HepG2 (cell line): ENCODE data around the gene OR4A15. TPM values are rescaled to one million over a fixed set of nuclear protein-coding genes. Genes with fewer than 3 reads are reported as not detected.

ENCODE experiments used
- ATAC-seq: fragments of 200-7000 bp; cut with Tn5 transposase; 3 replicates; pipeline ENCODE4 v1.9.1; 2020; ENCODE audit warnings: mild to moderate bottlenecking, moderate library complexity
- Bru-seq: library from RNA; stranded (reverse); fragments of 400-500 nt; gene quantifications from one replicate; lab custom pipeline; 2021; lab: Mats Ljungman, UMichigan
- BruChase-seq, 2 experiments: library from RNA; stranded (reverse); fragments of 400-500 nt; gene quantifications; one replicate each; lab custom pipeline; 2021; lab: Mats Ljungman, UMichigan
- BruUV-seq: library from RNA; stranded (reverse); fragments of 400-500 nt; replicated peaks from 2 replicates; lab custom pipeline; 2021; lab: Mats Ljungman, UMichigan
- CTCF ChIA-PET: fragments of 300-600 bp; formaldehyde crosslinking; extraction: SDS; loops from one replicate; lab custom pipeline; 2021; ENCODE audit warnings: low total read pairs, inconsistent platforms, low intra/inter-chr PET ratio; lab: Yijun Ruan, JAX
- POLR2A ChIA-PET: fragments of 350-600 bp; sonication (Branson Sonifier 250); formaldehyde crosslinking; loops from one replicate; lab custom pipeline; 2020; ENCODE audit warnings: antibody characterized with exemption, inconsistent platforms; lab: Yijun Ruan, JAX
- DNase-seq: peaks from one replicate; pipeline ENCODE4 v3.0.0-alpha.2; 2015; ENCODE audit warnings: low spot score
- FAIRE-seq: peaks from 3 replicates; lab custom pipeline; 2011; peaks lifted over from hg19 to GRCh38; lab: Jason Lieb, UNC
- H2AFZ ChIP-seq: one replicate; pipeline ENCODE4 v1.6.1; 2011; ENCODE audit warnings: low read length, inconsistent platforms
- H3K27ac ChIP-seq: fragments of 300-600 bp; 3 replicates; pipeline ENCODE4 v1.8.0; 2011; ENCODE audit warnings: mixed run types, mild to moderate bottlenecking, mixed read lengths, low read length, inconsistent platforms; ENCODE audit not compliant: insufficient read depth; ENCODE audit errors: extremely low read length
- H3K27me3 ChIP-seq, 2 experiments: fragments of 200-600 bp in 1 of 2; 2 replicates in 1 of 2; 3 replicates in 1 of 2; pipeline versions ENCODE4 v1.6.0 to v1.8.0; 2011; ENCODE audit warnings: low read length in 2 of 2, mild to moderate bottlenecking in 2 of 2, moderate library complexity in 2 of 2, inconsistent platforms in 1 of 2; ENCODE audit not compliant: insufficient read depth in 2 of 2, control insufficient read depth in 1 of 2
- H3K36me3 ChIP-seq, 2 experiments: fragments of 200-600 bp in 1 of 2; replicated peaks in 1 of 2; 2 replicates in 1 of 2; 3 replicates in 1 of 2; pipeline versions ENCODE4 v1.5.1 to v1.8.0; 2011; ENCODE audit warnings: low read length in 2 of 2, inconsistent platforms in 1 of 2; ENCODE audit not compliant: insufficient read depth in 2 of 2, control insufficient read depth in 1 of 2
- H3K4me1 ChIP-seq: 2 replicates; pipeline ENCODE4 v1.5.1; 2012; ENCODE audit warnings: low read length, inconsistent platforms; ENCODE audit not compliant: insufficient read depth
- H3K4me2 ChIP-seq: 2 replicates; pipeline ENCODE4 v1.6.0; 2011; ENCODE audit warnings: low read depth, low read length, inconsistent platforms
- H3K4me3 ChIP-seq, 3 experiments: fragments of 200-600 bp in 1 of 3; sonication (generic), shearing (Covaris generic) in 1 of 3; replicated peaks in 1 of 3; 2 replicates each; pipeline ENCODE4 v1.5.1; 2011 to 2016; ENCODE audit warnings: low read length in 3 of 3, inconsistent platforms in 2 of 3, low read depth in 2 of 3, mild to moderate bottlenecking in 2 of 3, control low read depth in 1 of 3, mixed read lengths in 1 of 3; ENCODE audit not compliant: insufficient read depth in 1 of 3
- H3K79me2 ChIP-seq: one replicate; pipeline ENCODE4 v1.6.1; 2011; ENCODE audit warnings: low read length, inconsistent platforms; ENCODE audit not compliant: insufficient read depth
- H3K9ac ChIP-seq: 2 replicates; pipeline ENCODE4 v1.6.0; 2011; ENCODE audit warnings: mild to moderate bottlenecking, low read depth, low read length, inconsistent platforms; ENCODE audit not compliant: insufficient read depth
- H3K9me3 ChIP-seq: 2 replicates; pipeline ENCODE4 v1.5.1; 2012; ENCODE audit warnings: mild to moderate bottlenecking, low read length
- H4K20me1 ChIP-seq: 2 replicates; pipeline ENCODE4 v1.6.0; 2011; ENCODE audit warnings: inconsistent platforms, mild to moderate bottlenecking, low read length, moderate library complexity; ENCODE audit not compliant: insufficient read depth
- ATM ChIP-seq: fragments of 450-650 bp; IDR thresholded peaks from 2 replicates; pipeline ENCODE4 v1.7.1; 2017; ENCODE audit warnings: mild to moderate bottlenecking, borderline replicate concordance
- BRD4 ChIP-seq: sonication (generic); formaldehyde crosslinking; IDR thresholded peaks from 2 replicates; pipeline ENCODE4 v1.4.0; 2020; ENCODE audit warnings: missing genetic modification reagents
- DNMT3B ChIP-seq: conservative IDR thresholded peaks from 2 replicates; pipeline ENCODE4 v1.6.1; 2016; ENCODE audit warnings: missing biosample characterization, control low read depth
- EZH2 ChIP-seq: conservative IDR thresholded peaks from 2 replicates; pipeline ENCODE4 v1.6.1; 2012; ENCODE audit warnings: mild to moderate bottlenecking, low read depth, low read length, moderate library complexity
- GLI4 ChIP-seq: sonication (generic); formaldehyde crosslinking; IDR thresholded peaks from 2 replicates; pipeline ENCODE4 v1.5.1; 2020; ENCODE audit warnings: missing genetic modification reagents, mild to moderate bottlenecking, moderate library complexity, borderline replicate concordance
- HMG20A ChIP-seq: IDR thresholded peaks from 2 replicates; pipeline ENCODE4 v1.6.1; 2016; ENCODE audit warnings: borderline replicate concordance
- NFATC3 ChIP-seq: sonication (generic); formaldehyde crosslinking; IDR thresholded peaks from 2 replicates; pipeline ENCODE4 v1.5.1; 2020; ENCODE audit warnings: mild to moderate bottlenecking, missing genetic modification reagents
- PCBP1 ChIP-seq: fragments of 200-400 bp; formaldehyde crosslinking; IDR thresholded peaks from 2 replicates; pipeline ENCODE4 v1.6.1; 2017; ENCODE audit warnings: mild to moderate bottlenecking, low read depth, low read length, borderline replicate concordance
- POLR2AphosphoS2 ChIP-seq: IDR thresholded peaks from 2 replicates; pipeline ENCODE4 v1.6.1; 2011; ENCODE audit warnings: low read depth, low read length, improper control_type of control experiment
- RELA ChIP-seq: sonication (generic); formaldehyde crosslinking; IDR thresholded peaks from 2 replicates; pipeline ENCODE4 v1.4.0; 2020; ENCODE audit warnings: missing genetic modification reagents
- XBP1 ChIP-seq: sonication (generic); formaldehyde crosslinking; IDR thresholded peaks from 2 replicates; pipeline ENCODE4 v1.5.0; 2020; ENCODE audit warnings: missing genetic modification reagents
- ZNF205 ChIP-seq: IDR thresholded peaks from 2 replicates; pipeline ENCODE4 v1.6.1; 2018; ENCODE audit warnings: missing biosample characterization, missing genetic modification reagents
- ZNF33A ChIP-seq: sonication (generic); formaldehyde crosslinking; IDR thresholded peaks from 2 replicates; pipeline ENCODE4 v1.5.1; 2020; ENCODE audit warnings: missing genetic modification reagents, mild to moderate bottlenecking, moderate library complexity, borderline replicate concordance
- ZNF598 ChIP-seq: sonication (generic); formaldehyde crosslinking; IDR thresholded peaks from 2 replicates; pipeline ENCODE4 v1.5.1; 2020; ENCODE audit warnings: mild to moderate bottlenecking, missing genetic modification reagents, borderline replicate concordance
- ZNF7 ChIP-seq: IDR thresholded peaks from 2 replicates; pipeline ENCODE4 v1.6.1; 2016; ENCODE audit warnings: missing biosample characterization, missing genetic modification reagents
- ZNF749 ChIP-seq: sonication (generic); formaldehyde crosslinking; IDR thresholded peaks from 2 replicates; pipeline ENCODE4 v1.8.0; 2022; ENCODE audit warnings: mild to moderate bottlenecking, missing genetic modification reagents, moderate library complexity, borderline replicate concordance
- ZNF816 ChIP-seq: sonication (generic); formaldehyde crosslinking; IDR thresholded peaks from 2 replicates; pipeline ENCODE4 v1.8.0; 2022; ENCODE audit warnings: missing genetic modification reagents, mild to moderate bottlenecking, borderline replicate concordance
- WGBS: methylation state at CpG from one replicate; pipeline ENCODE4 v1.1.6; 2017; ENCODE audit warnings: low lambda C conversion rate; 5-methylcytosine and 5-hydroxymethylcytosine counted together
- in situ Hi-C: cut with HindIII; loops from 2 replicates; pipeline ENCODE4 v1.10.0; 2017; ENCODE audit warnings: low pct_unique_long_range_greater_than_20kb; ENCODE audit not compliant: extremely low pct_ligation_motif_present
- intact Hi-C: fragments of 100-400 bp; cut with micrococcal nuclease; formaldehyde crosslinking; loops from one replicate; pipeline ENCODE4 v1.10.0; 2022; ENCODE audit not compliant: unreplicated experiment
- long read RNA-seq, 2 experiments: library from RNA in 1 of 2; library from polyadenylated mRNA in 1 of 2; stranded (forward) in 1 of 2; unstranded in 1 of 2; transcript quantifications; one replicate each; pipeline ENCODE4 v2.0.0, GENCODE V29; 2019 to 2022
- polyA minus RNA-seq, 3 experiments: library from RNA; depleted of rRNA, polyadenylated mRNA; stranded (reverse); fragments of >200 nt; gene quantifications; 2 replicates each; pipeline ENCODE4 v1.2.3, GENCODE V29; 2011; ENCODE audit warnings: low replicate concordance in 1 of 3
- polyA plus RNA-seq, 8 experiments: library from polyadenylated mRNA; depleted of rRNA in 3 of 8; stranded (reverse) in 7 of 8; unstranded in 1 of 8; fragments of >200 nt; fragmentation: Illumina TruSeq in 4 of 8; extraction: Trizol in 4 of 8; gene quantifications; 2 replicates each; pipeline versions ENCODE4 v1.2.1 to v1.2.3, GENCODE V29; 2011 to 2016; ENCODE audit warnings: low read depth in 4 of 8, missing spikeins in 1 of 8, mixed read lengths in 1 of 8; ENCODE audit not compliant: insufficient read depth in 1 of 8
- total RNA-seq, 5 experiments: library from RNA; depleted of rRNA; stranded (reverse); fragments of >200 nt; fragmentation: Illumina TruSeq; extraction: Trizol; gene quantifications; 2 replicates each; pipeline ENCODE4 v1.2.3, GENCODE V29; 2016; ENCODE audit warnings: low read depth in 1 of 5
- TF ChIP-seq, protein P1 (sequence below): sonication (generic); formaldehyde crosslinking; IDR thresholded peaks from 2 replicates; pipeline ENCODE4 v1.5.0; 2020; ENCODE audit warnings: missing genetic modification reagents
- TF ChIP-seq, protein P2 (sequence below): fragments of 450-650 bp; IDR thresholded peaks from 2 replicates; pipeline ENCODE4 v1.6.1; 2017; ENCODE audit warnings: mild to moderate bottlenecking

Gene OR4A15
- total RNA-seq (2016; rRNA removed; fragmentation: Illumina TruSeq; extraction: Trizol) (not detected in 2 replicates), polyA plus RNA-seq (2011; rRNA removed) (not detected in 2 replicates), polyA minus RNA-seq (2011; rRNA and poly(A)+ RNA removed; ENCODE audit: low replicate concordance) (not detected in 2 replicates), Bru-seq, nascent RNA (not detected), BruChase-seq, experiment 1, labeled RNA remaining after a 6-hour chase (not detected), BruChase-seq, experiment 2, labeled RNA remaining after a 2-hour chase (not detected)
- total RNA-seq (2016; cell fraction: cytosol; rRNA removed; fragmentation: Illumina TruSeq; extraction: Trizol; ENCODE audit: low read depth): not detected in 2 replicates
- not detected in 2 replicates for total RNA-seq (2016; cell fraction: insoluble cytoplasmic fraction; rRNA removed; fragmentation: Illumina TruSeq; extraction: Trizol)
- total RNA-seq (2016; cell fraction: membrane; rRNA removed; fragmentation: Illumina TruSeq; extraction: Trizol): not detected in 2 replicates
- not detected in 2 replicates for total RNA-seq (2016; cell fraction: nucleus; rRNA removed; fragmentation: Illumina TruSeq; extraction: Trizol)
- polyA plus RNA-seq (2011; cell fraction: cytosol; rRNA removed): not detected in 2 replicates
- not detected in 2 replicates for polyA plus RNA-seq (2011; cell fraction: nucleus; rRNA removed)
- not detected in 2 replicates for polyA plus RNA-seq (2012)
- polyA plus RNA-seq (2016; cell fraction: cytosol; fragmentation: Illumina TruSeq; extraction: Trizol; ENCODE audit: low read depth): not detected in 2 replicates
- not detected in 2 replicates for polyA plus RNA-seq (2016; cell fraction: insoluble cytoplasmic fraction; fragmentation: Illumina TruSeq; extraction: Trizol; ENCODE audit: low read depth)
- not detected in 2 replicates for polyA plus RNA-seq (2016; cell fraction: membrane; fragmentation: Illumina TruSeq; extraction: Trizol; ENCODE audit: low read depth)
- not detected in 2 replicates for polyA plus RNA-seq (2016; cell fraction: nucleus; fragmentation: Illumina TruSeq; extraction: Trizol; ENCODE audit: insufficient read depth, low read depth)
- polyA minus RNA-seq (2011; cell fraction: cytosol; rRNA and poly(A)+ RNA removed): not detected in 2 replicates
- not detected in 2 replicates for polyA minus RNA-seq (2011; cell fraction: nucleus; rRNA and poly(A)+ RNA removed)
- long read RNA-seq, experiment 1: 0 reads
- long read RNA-seq, experiment 2: 0 reads

DNA sequence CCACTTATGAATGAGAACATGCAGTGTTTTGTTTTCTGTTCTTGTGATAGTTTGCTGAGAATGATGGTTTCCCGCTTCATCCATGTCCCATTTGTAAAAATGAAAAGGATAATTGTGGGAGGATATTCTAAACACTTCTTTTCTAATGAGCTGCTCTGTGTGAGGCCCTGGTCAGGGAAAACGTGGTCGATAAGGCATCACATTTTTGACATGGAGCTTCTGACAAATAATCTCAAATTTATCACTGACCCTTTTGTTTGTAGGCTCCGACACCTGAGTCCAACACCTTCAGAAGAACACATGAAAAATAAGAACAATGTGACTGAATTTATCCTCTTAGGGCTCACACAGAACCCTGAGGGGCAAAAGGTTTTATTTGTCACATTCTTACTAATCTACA, at the start of gene OR4A15:
Gene OR4A15 (plus strand): TSS at position 301 of the 400 bp plus-strand sequence. CDS start 0 bp downstream, at position 301.
- intact Hi-C loops: no loop called here
- Histone ChIP-seq H3K4me2 (no peak within 1 kb of the TSS), H3K4me1 (no peaks in the 10 kb centered on the region), H3K27me3 (no peaks in the 10 kb centered on the region), H3K9ac (no peak within 1 kb of the TSS), H3K79me2 (no peaks in the 10 kb centered on the region), H3K4me3 (no peak within 1 kb of the TSS), H3K27ac (no peak within 1 kb of the TSS), H3K36me3 (no peaks in the 10 kb centered on the region), H4K20me1 (no peaks in the 10 kb centered on the region), H2AFZ (no peak within 1 kb of the TSS), H3K9me3 (peaks cover 82% of the 10 kb centered on the region)
- no TSS peak for BruUV-seq
- WGBS: 1% methylated on average over 4 of the region's 4 CpGs
- CTCF ChIA-PET: no interaction called here
- ATAC-seq (no peak), DNase-seq (no peak), FAIRE-seq (no peak)
- POLR2A ChIA-PET: no interaction called here
- in situ Hi-C loops: no loop called here
- TF ChIP-seq ZNF598 (CRISPR knock-in tag): no peak
- TF ChIP-seq ZNF7 (CRISPR knock-in tag): no peak
- no peak for TF ChIP-seq PCBP1
- TF ChIP-seq, protein P1, sequence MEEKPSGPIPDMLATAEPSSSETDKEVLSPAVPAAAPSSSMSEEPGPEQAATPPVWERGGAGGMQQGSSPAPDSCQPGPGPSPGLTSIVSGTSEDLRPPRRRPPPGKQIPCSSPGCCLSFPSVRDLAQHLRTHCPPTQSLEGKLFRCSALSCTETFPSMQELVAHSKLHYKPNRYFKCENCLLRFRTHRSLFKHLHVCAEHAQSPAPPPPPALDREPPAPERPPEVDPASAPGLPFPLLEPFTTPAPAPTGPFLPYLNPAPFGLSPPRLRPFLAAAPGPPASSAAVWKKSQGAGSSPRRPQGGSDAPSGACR (CRISPR knock-in tag): no peak
- no peak for TF ChIP-seq ZNF33A (CRISPR knock-in tag)
- TF ChIP-seq POLR2AphosphoS2: no peak
- no peak for TF ChIP-seq DNMT3B (CRISPR knock-in tag)
- no peak for TF ChIP-seq ZNF205 (CRISPR knock-in tag)
- TF ChIP-seq NFATC3 (CRISPR knock-in tag): no peak
- TF ChIP-seq, protein P2, sequence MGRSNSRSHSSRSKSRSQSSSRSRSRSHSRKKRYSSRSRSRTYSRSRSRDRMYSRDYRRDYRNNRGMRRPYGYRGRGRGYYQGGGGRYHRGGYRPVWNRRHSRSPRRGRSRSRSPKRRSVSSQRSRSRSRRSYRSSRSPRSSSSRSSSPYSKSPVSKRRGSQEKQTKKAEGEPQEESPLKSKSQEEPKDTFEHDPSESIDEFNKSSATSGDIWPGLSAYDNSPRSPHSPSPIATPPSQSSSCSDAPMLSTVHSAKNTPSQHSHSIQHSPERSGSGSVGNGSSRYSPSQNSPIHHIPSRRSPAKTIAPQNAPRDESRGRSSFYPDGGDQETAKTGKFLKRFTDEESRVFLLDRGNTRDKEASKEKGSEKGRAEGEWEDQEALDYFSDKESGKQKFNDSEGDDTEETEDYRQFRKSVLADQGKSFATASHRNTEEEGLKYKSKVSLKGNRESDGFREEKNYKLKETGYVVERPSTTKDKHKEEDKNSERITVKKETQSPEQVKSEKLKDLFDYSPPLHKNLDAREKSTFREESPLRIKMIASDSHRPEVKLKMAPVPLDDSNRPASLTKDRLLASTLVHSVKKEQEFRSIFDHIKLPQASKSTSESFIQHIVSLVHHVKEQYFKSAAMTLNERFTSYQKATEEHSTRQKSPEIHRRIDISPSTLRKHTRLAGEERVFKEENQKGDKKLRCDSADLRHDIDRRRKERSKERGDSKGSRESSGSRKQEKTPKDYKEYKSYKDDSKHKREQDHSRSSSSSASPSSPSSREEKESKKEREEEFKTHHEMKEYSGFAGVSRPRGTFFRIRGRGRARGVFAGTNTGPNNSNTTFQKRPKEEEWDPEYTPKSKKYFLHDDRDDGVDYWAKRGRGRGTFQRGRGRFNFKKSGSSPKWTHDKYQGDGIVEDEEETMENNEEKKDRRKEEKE: no peak
- TF ChIP-seq ZNF816: no peak
- TF ChIP-seq GLI4: no peak
- TF ChIP-seq BRD4 (CRISPR knock-in tag): no peak
- no peak for TF ChIP-seq EZH2
- TF ChIP-seq RELA (CRISPR knock-in tag): no peak
- no peak for TF ChIP-seq XBP1 (CRISPR knock-in tag)
- no peak for TF ChIP-seq HMG20A (CRISPR knock-in tag)
- no peak for TF ChIP-seq ZNF749 (CRISPR knock-in tag)
- TF ChIP-seq ATM: no peak
